Activated CD4-positive, alpha-beta T cell treated with anti-CD3 and anti-CD28 coated beads for 24 hours (primary cell): ENCODE measurements around the gene DISC1.
"Not testable (repeated sequence)": the region's sequence is repeated elsewhere in the genome, so short reads cannot be mapped to it uniquely, and the experiment has no call there.

Experiments used
- DNase-seq, 2 donors: peaks; one replicate each; pipeline ENCODE4 v3.0.0-alpha.2; 2020; ENCODE audit warnings: low read depth in 2 of 2

The DISC1 gene

GRCh38 chr1:231930257-231930947, 303.8 kb downstream of the DISC1 start:
- DNase-seq: no peak

DNA sequence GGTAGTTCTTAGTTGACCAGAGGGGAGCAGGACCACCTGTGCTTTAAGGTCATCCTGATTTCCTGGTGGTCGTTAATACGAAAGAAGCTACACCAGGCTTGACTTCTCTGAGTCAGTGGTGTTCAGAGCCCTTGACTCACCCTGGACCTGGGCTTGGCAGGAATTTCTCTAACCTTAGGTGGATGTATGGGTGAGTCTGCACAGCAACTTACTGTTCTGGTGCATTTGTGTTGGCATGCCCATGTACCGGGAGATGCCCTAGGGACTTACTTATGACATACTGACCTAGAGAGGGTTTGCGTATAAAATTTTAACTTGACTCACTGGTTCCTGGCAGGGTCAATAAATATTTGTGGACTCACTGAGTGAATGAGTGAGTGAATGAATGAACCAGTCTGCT, 304.6 kb downstream of the DISC1 start:
- no peak for DNase-seq

GRCh38 chr1:231931846-231932454, 305.4 kb downstream of the DISC1 start:
- peak; percentile 26 to 41 for DNase-seq

DNA sequence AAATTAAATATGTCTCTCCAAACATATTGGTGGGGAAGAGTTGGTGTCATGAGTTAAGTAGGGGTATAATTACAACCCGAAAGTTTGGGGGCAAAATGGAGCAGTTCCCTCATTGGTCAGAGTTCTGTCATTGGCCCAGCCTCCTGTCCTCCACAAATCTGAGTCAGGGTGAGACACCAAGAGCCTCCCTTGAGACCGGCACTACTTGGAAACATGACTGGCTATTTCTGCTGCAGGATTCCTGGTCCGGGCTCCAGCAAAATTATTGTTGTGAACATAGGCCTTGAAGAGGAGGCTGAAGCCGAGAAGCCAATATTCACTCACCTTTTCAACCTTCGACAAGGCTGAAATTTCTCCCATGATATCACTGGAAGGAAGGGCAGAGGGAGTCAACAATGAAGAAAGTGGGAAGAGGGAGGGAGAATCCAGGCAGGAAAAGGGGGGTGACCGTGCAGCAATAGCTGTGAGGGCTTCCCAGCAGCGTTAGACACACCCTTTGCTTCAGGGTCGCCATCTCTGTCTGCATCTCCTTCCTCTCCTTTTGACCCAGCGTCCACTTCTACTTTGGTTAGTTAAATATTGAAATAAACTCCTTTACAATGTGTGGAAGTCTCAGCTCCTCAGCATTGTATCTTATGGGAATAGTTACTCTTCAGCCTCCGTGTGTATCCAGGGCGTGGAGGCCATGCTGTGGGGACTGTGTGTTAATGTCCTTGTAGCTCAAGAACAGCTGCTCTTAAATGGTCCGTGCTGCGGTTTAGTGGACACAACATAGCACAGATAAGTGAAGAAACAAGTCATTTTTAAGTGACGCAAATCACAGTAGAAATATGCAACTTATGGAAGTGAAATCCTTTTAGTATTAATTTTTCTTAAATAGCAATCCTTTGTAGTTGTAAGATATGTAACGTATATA, 307.4 kb downstream of the DISC1 start:
- no peak for DNase-seq

GRCh38 chr1:231934797-231935196, 308.2 kb downstream of the DISC1 start:
- DNase-seq: no peak

- no peak for DNase-seq
Measured at GRCh38 chr1:231935856-231936255, 309.3 kb downstream of the DISC1 start.

- no peak for DNase-seq
Measured at GRCh38 chr1:231936983-231937775, 310.6 kb downstream of the DISC1 start.

GRCh38 chr1:231938211-231938610, 311.6 kb downstream of the DISC1 start:
- no peak for DNase-seq

GRCh38 chr1:231938711-231939110, 312.1 kb downstream of the DISC1 start:
- DNase-seq: no peak

- DNase-seq: no peak
Measured at GRCh38 chr1:231939118-231939517, 312.5 kb downstream of the DISC1 start.

DNA sequence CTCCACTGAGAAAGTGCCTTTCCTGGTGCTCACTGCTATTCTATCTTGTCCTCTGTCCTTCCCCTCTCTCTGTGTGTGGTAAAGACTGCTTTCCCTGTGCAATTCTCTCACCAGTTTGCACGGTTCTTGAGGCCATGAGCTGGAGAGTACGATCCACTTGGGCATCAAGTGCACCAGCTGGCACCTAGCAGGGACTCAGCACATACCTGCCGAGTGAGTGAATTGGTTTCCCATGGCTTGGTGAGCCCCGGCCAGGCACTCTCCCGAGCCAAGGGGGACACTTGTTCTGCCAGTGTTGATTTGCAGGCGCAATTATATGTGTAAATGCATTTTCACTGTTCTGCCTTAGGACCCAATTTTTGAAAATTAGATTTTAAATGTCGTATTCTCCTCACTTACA, 313.5 kb downstream of the DISC1 start:
- no peak for DNase-seq

DNA sequence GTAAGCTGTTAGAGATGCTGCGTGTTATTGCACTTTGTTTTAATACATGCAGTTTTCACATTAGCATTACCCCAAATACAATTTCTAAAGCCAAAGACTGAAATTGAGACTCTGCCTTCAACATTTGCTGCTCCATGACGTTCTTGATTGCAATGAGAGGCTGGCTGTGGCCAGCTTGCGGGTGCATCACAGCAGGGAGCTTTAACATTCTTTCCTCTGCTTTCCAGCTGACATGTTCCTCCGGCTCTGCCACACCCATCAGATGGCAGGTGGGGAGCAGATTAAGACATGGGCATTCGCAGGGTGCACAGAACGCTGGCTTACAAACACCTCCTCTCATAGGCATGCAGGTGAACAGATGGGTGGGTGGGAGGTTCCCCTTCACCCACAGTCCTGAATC, 314.1 kb downstream of the DISC1 start:
- no peak for DNase-seq

GRCh38 chr1:231943084-231943483, 316.5 kb downstream of the DISC1 start:
- DNase-seq: no peak

- not testable (repeated sequence) for DNase-seq
Measured at GRCh38 chr1:231948102-231948501, 321.5 kb downstream of the DISC1 start.

DNA sequence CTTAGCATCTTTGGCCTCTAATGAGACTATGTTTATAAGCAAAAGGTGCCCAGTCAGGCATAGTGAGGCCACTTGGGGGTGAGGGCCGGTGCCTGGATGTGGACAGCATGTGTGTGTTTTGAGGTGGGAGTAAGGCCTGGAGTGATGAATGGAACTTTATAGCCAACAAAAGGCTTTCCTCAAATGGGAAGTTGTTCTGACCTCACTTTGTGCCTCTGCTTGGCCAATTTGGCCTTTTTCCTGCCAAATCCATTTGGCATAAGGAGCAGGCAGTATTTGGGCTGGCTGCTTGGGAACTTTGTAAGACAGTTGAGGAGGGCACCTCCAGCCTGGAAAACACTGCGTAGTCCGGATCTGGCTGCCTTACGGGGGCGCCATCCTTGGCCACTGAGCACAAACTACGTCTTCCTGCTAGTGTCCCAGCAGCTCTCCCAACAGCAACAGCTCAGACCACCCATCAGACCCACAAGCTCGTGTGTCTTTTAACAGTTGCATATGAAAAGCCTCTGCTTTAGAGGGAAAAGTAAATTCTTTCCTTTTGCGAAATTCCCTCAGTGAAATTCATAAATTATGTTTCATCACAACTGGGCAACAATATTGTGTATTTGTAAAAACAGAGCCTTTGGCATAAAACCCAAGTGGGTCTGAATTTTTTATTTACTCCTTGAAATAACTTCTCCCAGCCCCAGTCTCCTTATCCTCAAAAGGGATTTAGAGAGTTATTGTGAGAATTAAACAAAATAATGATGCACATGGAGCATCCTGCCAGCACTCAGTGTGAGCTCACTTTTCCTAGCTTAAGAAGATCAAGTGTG, 322.9 kb downstream of the DISC1 start:
- DNase-seq: no peak

DNA sequence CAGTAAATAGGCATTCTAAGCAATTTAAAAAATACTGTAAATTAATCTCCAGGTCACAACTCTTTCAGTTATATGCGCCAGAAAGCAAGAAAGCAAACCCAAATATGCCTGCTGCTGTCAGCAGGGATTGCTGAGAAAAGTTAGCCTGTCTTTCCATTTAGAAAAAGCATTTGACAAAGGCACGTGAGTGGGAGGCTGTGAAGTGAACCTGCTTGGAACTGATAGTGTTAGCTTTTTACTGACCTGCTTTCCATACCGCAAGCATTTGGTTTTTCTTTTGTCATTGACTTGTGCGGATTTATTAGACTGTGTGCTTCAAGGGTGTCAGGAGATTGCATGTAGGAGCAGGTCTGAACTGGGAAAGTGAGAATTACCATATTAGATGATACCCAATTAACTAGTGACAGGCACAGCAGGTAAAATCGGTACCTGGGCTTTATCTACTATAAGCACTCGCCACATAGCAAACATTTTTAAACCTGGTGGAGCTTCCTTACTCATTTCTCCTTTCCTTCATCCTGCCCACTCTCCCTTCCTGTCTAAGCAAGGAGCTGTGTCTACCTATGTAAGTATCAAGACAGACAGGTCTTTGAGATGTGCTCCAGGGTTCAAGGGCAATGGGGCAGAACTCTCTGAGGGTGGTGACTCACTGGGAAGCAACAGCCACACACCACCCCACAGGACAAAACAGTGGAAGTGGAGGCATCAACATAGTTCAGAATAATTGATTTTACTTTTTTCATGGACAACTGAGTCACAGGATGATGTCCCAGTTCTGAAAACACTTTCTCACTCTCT, 323.9 kb downstream of the DISC1 start:
- DNase-seq: no peak

- DNase-seq: no peak
Measured at GRCh38 chr1:231951374-231951773, 324.8 kb downstream of the DISC1 start.

DNA sequence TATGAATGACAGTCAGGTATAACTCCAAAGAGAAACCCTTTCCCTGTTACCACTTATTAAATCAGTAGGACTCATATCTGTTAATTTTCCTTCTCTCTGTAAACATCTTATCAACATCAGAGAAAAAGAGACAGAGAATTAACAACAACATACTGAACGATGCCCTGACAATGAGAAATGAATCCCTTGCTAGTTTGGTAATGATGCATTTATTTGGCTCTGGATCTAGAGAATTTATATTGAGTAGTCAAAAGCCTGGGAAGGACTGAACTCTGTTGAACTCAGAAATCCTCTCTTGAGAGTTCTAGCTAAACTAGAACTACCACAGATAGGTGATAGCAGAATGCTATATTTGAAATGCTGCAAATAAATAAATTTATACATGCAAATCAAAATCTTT, 325.6 kb downstream of the DISC1 start:
- DNase-seq: no peak

DNA sequence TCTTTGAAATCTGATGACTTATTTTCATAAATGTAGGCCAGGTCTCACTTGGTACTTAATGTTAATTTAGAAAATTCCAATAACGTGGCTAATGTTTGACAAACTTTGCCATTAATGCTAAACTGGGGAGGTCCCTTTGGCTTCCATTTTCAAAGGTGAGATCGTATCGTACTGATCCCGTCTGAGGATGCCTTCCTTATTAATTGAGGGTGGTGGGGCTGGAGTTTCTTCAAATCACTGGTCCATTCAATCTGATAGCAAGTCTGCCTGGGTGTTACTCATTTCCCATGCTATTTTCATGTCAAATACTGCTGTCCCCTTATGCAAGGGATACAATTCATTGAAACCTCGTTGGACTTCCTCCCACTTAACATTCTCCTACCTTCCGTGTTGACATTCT, 327.1 kb downstream of the DISC1 start:
- no peak for DNase-seq

GRCh38 chr1:231954751-231955150, 328.2 kb downstream of the DISC1 start:
- DNase-seq: no peak
